HFFc6 (cell line): Measurements from ENCODE around the gene NAXD. TPM values are rescaled to one million over a fixed set of nuclear protein-coding genes. Genes with fewer than 3 reads are reported as not detected.
"Not testable (repeated sequence)": the region's sequence is repeated elsewhere in the genome, so short reads cannot be mapped to it uniquely, and the experiment has no call there.

Experiments
- DNase-seq: peaks from one replicate; pipeline ENCODE4 v3.0.0-alpha.2; 2018
- H3K27ac Mint-ChIP-seq: 2 replicates; pipeline ENCODE4 v1.8.0; 2020; ENCODE audit warnings: mild to moderate bottlenecking, mixed read lengths
- H3K27me3 Mint-ChIP-seq: 2 replicates; pipeline ENCODE4 v1.8.0; 2021; ENCODE audit warnings: mild to moderate bottlenecking, moderate library complexity, mixed read lengths; ENCODE audit not compliant: insufficient read depth
- H3K36me3 Mint-ChIP-seq: 2 replicates; pipeline ENCODE4 v1.8.0; 2021; ENCODE audit warnings: low read depth, mixed read lengths
- H3K4me1 Mint-ChIP-seq: 2 replicates; pipeline ENCODE4 v1.8.0; 2020; ENCODE audit warnings: low read depth, mixed read lengths
- H3K4me3 Mint-ChIP-seq: 2 replicates; pipeline ENCODE4 v1.8.0; 2020; ENCODE audit warnings: mild to moderate bottlenecking, moderate library complexity, mixed read lengths
- H3K9me3 Mint-ChIP-seq: 2 replicates; pipeline ENCODE4 v1.8.0; 2020; ENCODE audit warnings: mild to moderate bottlenecking, mixed read lengths
- CTCF ChIP-seq: fragments of 200-600 bp; sonication (generic); IDR thresholded peaks from 2 replicates; pipeline ENCODE4 v1.5.0; 2021; ENCODE audit warnings: antibody characterized with exemption, mild to moderate bottlenecking
- long read RNA-seq: library from polyadenylated mRNA; unstranded; transcript quantifications from one replicate; pipeline ENCODE4 v2.0.0, GENCODE V29; 2019
- total RNA-seq, 6 experiments: library from RNA; stranded (reverse); fragmentation: NEBNext Ultra II Directional; extraction: Animal tissue kit (Norgen Biotek cat#: 25700); gene quantifications; 2 replicates in 1 of 6; 3 replicates in 5 of 6; pipeline ENCODE4 v1.2.3, GENCODE V29; 2021

NAXD gene
- total RNA-seq: 10 to 100 TPM; 20.3 to 27.4 (median 22.8) TPM
- long read RNA-seq, partial matches to known transcripts: 12 of 45 reads
- long read RNA-seq, other reads (novel, unspliced or antisense): 30 of 45 reads

- peaks cover 11% of the 10 kb centered on the region for H3K9me3 Mint-ChIP-seq
- peaks cover 9% of the 10 kb centered on the region for H3K36me3 Mint-ChIP-seq
- H3K27me3 Mint-ChIP-seq: peaks cover 9% of the 10 kb centered on the region
- DNase-seq: peak; percentile 93
- peak within 1 kb of the TSS; percentile 94 for H3K27ac Mint-ChIP-seq
- H3K4me1 Mint-ChIP-seq: peaks cover 29% of the 10 kb centered on the region
- peak within 1 kb of the TSS; percentile 95 for H3K4me3 Mint-ChIP-seq
- 0 out of 2 replicates have a peak, but pooled peaks have one; percentile 5 for TF ChIP-seq CTCF
These were observed at the start of gene NAXD for GRCh38 chr13:110615322-110616102. Gene NAXD (plus strand): TSS chr13:110615545. CDS start chr13:110615602, 57 bp downstream.

GRCh38 chr13:110566171-110566570, 49.2 kb upstream of the NAXD start:
- Mint-ChIP-seq H3K4me1 (peaks cover 5% of the 10 kb centered on the region), H3K27me3 (peaks cover 54% of the 10 kb centered on the region), H3K36me3 (no peaks in the 10 kb centered on the region), H3K4me3 (no peak overlapping the region; the same call in 1 of the 2 replicates), H3K9me3 (no peaks in the 10 kb centered on the region), H3K27ac (no peak overlapping the region)
- DNase-seq: no peak
- no peak for TF ChIP-seq CTCF

- TF ChIP-seq CTCF: no peak
- peaks cover 61% of the 10 kb centered on the region for H3K27me3 Mint-ChIP-seq
- no peak overlapping the region for H3K4me3 Mint-ChIP-seq
- no peaks in the 10 kb centered on the region for H3K9me3 Mint-ChIP-seq
- H3K36me3 Mint-ChIP-seq: no peaks in the 10 kb centered on the region
- no peak for DNase-seq
- no peak overlapping the region for H3K27ac Mint-ChIP-seq
- H3K4me1 Mint-ChIP-seq: no peaks in the 10 kb centered on the region
These were observed 46.7 kb upstream of the NAXD start for GRCh38 chr13:110568612-110569011.

- H3K4me1 Mint-ChIP-seq, H3K9me3 Mint-ChIP-seq, H3K27ac Mint-ChIP-seq, DNase-seq, H3K4me3 Mint-ChIP-seq, H3K36me3 Mint-ChIP-seq: not testable (repeated sequence)
- peaks cover 58% of the 10 kb centered on the region for H3K27me3 Mint-ChIP-seq
These were observed 45.4 kb upstream of the NAXD start for GRCh38 chr13:110569962-110570361.

- peaks cover 55% of the 10 kb centered on the region for H3K27me3 Mint-ChIP-seq
- no peak for DNase-seq
- peaks cover 9% of the 10 kb centered on the region for H3K4me1 Mint-ChIP-seq
- no peak for TF ChIP-seq CTCF
- no peaks in the 10 kb centered on the region for H3K36me3 Mint-ChIP-seq
- no peak overlapping the region for H3K27ac Mint-ChIP-seq
- H3K4me3 Mint-ChIP-seq: no peak overlapping the region
- H3K9me3 Mint-ChIP-seq: no peaks in the 10 kb centered on the region
These were observed 44.5 kb upstream of the NAXD start for GRCh38 chr13:110570886-110571285.
